LNCAP (cell line): ENCODE measurements around the gene PKP3.

Source experiments
- TF ChIP-seq, protein P1 (sequence below): fragments of 450-650 bp; IDR thresholded peaks from 2 replicates; pipeline ENCODE4 v1.5.1; 2017; ENCODE audit warnings: mild to moderate bottlenecking

The PKP3 gene

DNA sequence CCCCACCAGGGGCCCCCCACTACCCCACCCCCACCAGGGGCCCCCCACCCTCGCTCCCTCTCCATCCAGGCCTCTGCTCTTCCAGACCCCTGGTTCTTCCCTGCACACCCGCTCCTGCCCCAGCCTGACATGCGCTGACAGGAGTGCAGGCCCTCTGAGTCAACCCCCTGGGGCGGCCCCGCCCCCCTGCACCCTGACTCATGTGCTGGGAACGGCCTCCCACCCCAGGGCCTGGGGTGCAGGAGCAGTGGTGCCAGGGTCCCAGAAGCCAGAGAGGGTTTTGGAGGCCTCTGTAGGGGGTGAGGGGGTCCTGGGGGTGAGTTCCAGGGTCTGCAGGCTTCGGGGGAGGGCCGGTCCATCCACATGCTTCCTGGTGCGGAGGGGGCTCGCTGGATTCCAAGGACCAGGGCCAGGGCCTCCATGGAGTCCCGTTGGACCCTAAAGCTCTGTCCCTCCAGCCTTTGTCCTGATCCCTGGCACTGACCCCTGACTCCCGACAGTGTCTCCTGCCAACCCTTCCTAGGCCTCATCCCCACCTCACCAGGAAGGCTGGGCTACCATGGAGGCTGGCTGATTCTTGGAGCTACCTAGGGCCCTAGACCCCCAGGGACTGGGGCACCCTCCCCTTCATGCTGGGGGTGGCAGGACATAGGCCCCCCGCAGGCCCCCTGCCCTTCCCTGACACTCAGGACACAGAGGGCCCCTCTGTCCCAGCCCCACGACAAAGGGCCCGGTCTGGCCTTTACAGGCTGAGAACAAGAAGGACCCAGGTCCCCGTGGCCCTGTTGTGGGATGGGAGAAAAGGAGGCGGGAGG, 583 bp upstream of the PKP3 start:
- TF ChIP-seq, protein P1, sequence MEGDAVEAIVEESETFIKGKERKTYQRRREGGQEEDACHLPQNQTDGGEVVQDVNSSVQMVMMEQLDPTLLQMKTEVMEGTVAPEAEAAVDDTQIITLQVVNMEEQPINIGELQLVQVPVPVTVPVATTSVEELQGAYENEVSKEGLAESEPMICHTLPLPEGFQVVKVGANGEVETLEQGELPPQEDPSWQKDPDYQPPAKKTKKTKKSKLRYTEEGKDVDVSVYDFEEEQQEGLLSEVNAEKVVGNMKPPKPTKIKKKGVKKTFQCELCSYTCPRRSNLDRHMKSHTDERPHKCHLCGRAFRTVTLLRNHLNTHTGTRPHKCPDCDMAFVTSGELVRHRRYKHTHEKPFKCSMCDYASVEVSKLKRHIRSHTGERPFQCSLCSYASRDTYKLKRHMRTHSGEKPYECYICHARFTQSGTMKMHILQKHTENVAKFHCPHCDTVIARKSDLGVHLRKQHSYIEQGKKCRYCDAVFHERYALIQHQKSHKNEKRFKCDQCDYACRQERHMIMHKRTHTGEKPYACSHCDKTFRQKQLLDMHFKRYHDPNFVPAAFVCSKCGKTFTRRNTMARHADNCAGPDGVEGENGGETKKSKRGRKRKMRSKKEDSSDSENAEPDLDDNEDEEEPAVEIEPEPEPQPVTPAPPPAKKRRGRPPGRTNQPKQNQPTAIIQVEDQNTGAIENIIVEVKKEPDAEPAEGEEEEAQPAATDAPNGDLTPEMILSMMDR = no peak

DNA sequence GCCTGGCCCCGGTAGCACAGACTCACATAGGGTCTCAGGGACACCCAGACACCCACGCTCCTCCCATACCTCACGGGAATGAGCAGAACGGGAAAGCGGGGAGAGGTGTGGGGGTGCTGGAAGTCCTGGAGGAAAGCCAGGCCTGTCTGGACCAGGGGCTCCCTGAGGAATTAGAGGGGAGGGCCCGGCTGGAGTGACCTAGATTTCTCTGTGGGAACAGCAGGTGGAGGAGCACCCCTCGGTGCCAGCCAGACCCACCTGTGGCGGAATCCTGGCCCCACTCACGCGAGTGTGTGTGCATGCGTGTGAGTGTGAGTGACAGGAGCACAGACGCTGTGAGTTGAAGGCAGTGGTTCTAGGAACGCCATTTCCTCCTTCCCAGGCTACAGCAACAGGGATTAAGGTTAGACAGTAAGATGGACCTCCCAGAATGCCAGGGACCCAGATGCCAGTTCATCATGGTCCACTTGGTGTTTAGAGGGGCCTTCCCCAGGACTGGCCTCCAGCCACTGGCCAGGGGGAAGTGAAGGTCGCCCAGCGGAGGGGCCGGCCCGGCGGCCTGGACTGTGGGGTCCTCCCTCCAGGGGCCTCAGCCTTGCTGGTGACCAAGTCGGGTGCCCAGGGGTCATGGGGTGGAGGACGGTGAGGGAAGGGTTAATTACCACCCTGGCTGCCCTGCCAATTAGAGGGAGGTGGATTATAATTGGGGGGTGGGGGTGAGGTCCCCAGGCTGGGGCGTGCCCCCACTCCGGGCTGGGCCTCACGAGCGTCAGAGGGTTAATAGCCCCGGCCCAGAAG, 1.0 kb downstream of the PKP3 start:
- TF ChIP-seq, protein P1 = no peak

DNA sequence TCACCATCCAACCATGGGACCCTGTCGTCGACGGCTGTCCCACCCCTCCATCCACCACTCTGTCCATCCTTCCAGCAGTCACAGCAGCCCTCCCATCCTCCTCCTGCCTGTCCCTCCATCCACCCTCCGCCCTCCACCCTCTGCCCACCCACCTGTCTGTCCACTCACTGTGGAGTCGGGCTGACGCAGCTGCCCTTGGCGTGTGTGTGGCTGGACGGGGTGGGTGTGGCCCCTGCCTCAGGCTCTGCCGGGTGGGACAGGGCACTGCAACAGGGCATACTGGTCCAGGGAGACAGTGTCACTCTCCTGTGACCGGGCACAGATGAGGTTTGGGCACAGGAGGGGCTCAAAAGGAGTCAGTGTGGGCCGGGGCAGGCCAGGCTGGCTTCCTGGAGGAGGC, 1.9 kb downstream of the PKP3 start:
- TF ChIP-seq, protein P1 = no peak

DNA sequence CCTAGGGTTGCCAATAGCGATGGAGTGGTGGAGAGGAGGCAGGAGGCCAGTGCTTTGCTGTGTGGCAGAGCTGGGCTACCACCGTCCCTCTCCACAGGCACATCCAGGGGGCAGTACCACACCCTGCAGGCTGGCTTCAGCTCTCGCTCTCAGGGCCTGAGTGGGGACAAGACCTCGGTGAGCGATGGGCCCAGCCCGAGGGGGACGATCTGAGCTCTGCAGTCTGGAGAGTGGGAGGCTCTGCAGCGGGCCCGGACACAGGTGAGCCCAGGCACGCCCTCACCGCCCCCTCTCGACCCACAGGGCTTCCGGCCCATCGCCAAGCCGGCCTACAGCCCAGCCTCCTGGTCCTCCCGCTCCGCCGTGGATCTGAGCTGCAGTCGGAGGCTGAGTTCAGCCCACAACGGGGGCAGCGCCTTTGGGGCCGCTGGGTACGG, 2.5 kb downstream of the PKP3 start:
- TF ChIP-seq, protein P1 = no peak

DNA sequence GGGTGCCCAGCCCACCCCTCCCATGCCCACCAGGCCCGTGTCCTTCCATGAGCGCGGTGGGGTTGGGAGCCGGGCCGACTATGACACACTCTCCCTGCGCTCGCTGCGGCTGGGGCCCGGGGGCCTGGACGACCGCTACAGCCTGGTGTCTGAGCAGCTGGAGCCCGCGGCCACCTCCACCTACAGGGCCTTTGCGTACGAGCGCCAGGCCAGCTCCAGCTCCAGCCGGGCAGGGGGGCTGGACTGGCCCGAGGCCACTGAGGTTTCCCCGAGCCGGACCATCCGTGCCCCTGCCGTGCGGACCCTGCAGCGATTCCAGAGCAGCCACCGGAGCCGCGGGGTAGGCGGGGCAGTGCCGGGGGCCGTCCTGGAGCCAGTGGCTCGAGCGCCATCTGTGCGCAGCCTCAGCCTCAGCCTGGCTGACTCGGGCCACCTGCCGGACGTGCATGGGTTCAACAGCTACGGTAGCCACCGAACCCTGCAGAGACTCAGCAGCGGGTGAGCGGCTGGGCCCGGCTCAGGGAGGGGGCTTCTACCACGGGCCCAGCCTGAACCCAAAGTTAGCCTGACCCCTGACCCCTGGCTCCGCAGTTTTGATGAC, 3.0 kb downstream of the PKP3 start:
- TF ChIP-seq, protein P1 = no peak

DNA sequence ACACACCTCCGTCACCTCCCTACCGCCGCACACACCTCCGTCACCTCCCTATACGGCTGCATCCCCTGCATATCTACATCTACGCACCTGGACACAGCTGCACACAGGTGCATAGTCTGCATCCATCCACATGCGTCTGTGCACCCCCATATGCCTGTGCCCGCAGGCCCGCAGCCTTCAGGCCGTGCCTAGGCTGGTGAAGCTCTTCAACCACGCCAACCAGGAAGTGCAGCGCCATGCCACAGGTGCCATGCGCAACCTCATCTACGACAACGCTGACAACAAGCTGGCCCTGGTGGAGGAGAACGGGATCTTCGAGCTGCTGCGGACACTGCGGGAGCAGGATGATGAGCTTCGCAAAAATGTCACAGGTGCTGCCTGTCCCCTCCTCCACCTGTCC, 4.8 kb downstream of the PKP3 start:
- TF ChIP-seq, protein P1 = no peak

DNA sequence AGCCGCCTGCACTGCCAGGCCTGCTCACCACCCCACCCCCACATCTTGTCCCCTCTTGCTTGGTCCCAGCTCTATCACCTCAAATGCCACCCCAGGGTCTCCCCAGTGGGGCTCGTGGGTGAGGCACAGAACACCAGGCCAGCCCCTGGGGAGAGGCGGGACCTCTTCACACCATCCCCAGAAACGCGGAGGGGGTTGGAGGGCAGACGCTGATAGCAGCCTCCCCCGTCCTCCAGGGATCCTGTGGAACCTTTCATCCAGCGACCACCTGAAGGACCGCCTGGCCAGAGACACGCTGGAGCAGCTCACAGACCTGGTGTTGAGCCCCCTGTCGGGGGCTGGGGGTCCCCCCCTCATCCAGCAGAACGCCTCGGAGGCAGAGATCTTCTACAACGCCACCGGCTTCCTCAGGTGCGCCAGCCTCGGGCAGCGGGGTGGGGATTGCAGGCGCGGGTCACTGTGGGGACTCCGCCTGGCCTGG, 5.8 kb downstream of the PKP3 start:
- TF ChIP-seq, protein P1 = no peak
